Measurements from ENCODE around the gene OR13D1. TPM values are rescaled to one million over a fixed set of nuclear protein-coding genes. Genes with fewer than 3 reads are reported as not detected.

Gene OR13D1, protein sequence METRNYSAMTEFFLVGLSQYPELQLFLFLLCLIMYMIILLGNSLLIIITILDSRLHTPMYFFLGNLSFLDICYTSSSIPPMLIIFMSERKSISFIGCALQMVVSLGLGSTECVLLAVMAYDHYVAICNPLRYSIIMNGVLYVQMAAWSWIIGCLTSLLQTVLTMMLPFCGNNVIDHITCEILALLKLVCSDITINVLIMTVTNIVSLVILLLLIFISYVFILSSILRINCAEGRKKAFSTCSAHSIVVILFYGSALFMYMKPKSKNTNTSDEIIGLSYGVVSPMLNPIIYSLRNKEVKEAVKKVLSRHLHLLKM
- total RNA-seq: not detected in 2 replicates

DNA sequence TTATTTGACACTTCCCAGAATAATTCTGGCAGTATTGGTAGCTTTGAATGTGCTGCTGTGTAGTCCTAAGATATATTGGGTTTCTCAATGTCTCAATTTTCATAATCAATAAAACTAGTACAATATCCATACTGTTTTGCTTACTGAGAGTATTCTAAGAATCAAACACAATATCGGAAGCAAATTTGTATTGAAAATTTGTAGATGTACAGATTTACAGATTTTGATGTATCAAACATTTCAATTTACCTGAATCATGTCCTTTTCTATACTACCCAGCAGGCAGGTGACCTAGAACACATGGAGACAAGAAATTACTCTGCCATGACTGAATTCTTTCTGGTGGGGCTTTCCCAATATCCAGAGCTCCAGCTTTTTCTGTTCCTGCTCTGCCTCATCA is at the start of gene OR13D1:
OR13D1 (plus strand) TSS at position 301 of the 400 bp plus-strand sequence; CDS start at position 301, 0 bp downstream.

Other genes starting within 250 kb of the OR13D1 start
- not detected in 2 replicates for gene OR13F1, start 190.3 kb upstream of the OR13D1 start, total RNA-seq
- gene OR13C4, start 167.3 kb upstream of the OR13D1 start, total RNA-seq: not detected in 2 replicates
- gene OR13C3, start 157.7 kb upstream of the OR13D1 start, total RNA-seq: not detected in 2 replicates
- gene OR13C8, start 125.3 kb upstream of the OR13D1 start, total RNA-seq: not detected in 2 replicates
- gene OR13C5, start 95.1 kb upstream of the OR13D1 start, total RNA-seq: not detected in 2 replicates
- not detected in 2 replicates for gene OR13C2, start 88.9 kb upstream of the OR13D1 start, total RNA-seq
- gene OR13C9, start 76.3 kb upstream of the OR13D1 start, total RNA-seq: not detected in 2 replicates
- gene NIPSNAP3A, start 53.2 kb downstream of the OR13D1 start, total RNA-seq: 33.1 and 35.9 TPM in 2 replicates
- gene NIPSNAP3B, start 69.6 kb downstream of the OR13D1 start, total RNA-seq: 0.66 and 2.2 TPM in 2 replicates
- 109 and 125 TPM in 2 replicates for gene ABCA1, start 233.6 kb downstream of the OR13D1 start, total RNA-seq